OCI-LY1 (cell line): ENCODE measurements around the gene DGKG.

Experiments used
- H2AFZ ChIP-seq: fragments of 200-600 bp; sonication (generic), shearing (Covaris generic); 2 replicates; pipeline ENCODE4 v1.6.0; 2014; ENCODE audit warnings: antibody characterized with exemption, mild to moderate bottlenecking, low read length
- H3F3A ChIP-seq: fragments of 200-600 bp; sonication (generic), shearing (Covaris generic); 2 replicates; pipeline ENCODE4 v1.6.0; 2014; ENCODE audit warnings: mild to moderate bottlenecking, antibody characterized with exemption, low read length, moderate library complexity; ENCODE audit not compliant: insufficient read depth
- H3K27ac ChIP-seq: fragments of 200-600 bp; sonication (generic); 2 replicates; pipeline ENCODE4 v1.5.1; 2014; ENCODE audit warnings: low read length, mixed run types, mild to moderate bottlenecking, low read depth; ENCODE audit not compliant: poor library complexity, severe bottlenecking
- H3K27me3 ChIP-seq: fragments of 200-600 bp; sonication (generic); 2 replicates; pipeline ENCODE4 v1.6.0; 2014; ENCODE audit warnings: antibody characterized with exemption, mild to moderate bottlenecking, low read length, moderate library complexity; ENCODE audit not compliant: insufficient read depth
- H3K36me3 ChIP-seq: fragments of 200-600 bp; sonication (generic); 2 replicates; pipeline ENCODE4 v1.6.1; 2014; ENCODE audit warnings: mild to moderate bottlenecking, antibody characterized with exemption, low read length, moderate library complexity, mixed read lengths; ENCODE audit not compliant: insufficient read depth
- H3K4me1 ChIP-seq: fragments of 200-600 bp; sonication (generic); 2 replicates; pipeline ENCODE4 v1.5.1; 2014; ENCODE audit warnings: mild to moderate bottlenecking, low read length, moderate library complexity; ENCODE audit not compliant: insufficient read depth, severe bottlenecking
- H3K4me2 ChIP-seq: fragments of 200-600 bp; sonication (generic), shearing (Covaris generic); 2 replicates; pipeline ENCODE4 v1.6.1; 2014; ENCODE audit warnings: low read length
- H3K4me3 ChIP-seq: fragments of 200-600 bp; sonication (generic); 2 replicates; pipeline ENCODE4 v1.5.1; 2014; ENCODE audit warnings: low read length, low read depth, mild to moderate bottlenecking, mixed read lengths; ENCODE audit not compliant: poor library complexity, severe bottlenecking
- H3K79me2 ChIP-seq: fragments of 200-600 bp; shearing (Covaris generic); 2 replicates; pipeline ENCODE4 v1.6.1; 2016; ENCODE audit warnings: mixed run types, low read length, mixed read lengths; ENCODE audit not compliant: insufficient read depth
- H3K9ac ChIP-seq: fragments of 200-600 bp; sonication (generic), shearing (Covaris generic); 2 replicates; pipeline ENCODE4 v1.6.1; 2014; ENCODE audit warnings: mild to moderate bottlenecking, low read length, mixed read lengths
- H3K9me2 ChIP-seq: fragments of 200-600 bp; sonication (generic), shearing (Covaris generic); 2 replicates; pipeline ENCODE4 v1.6.1; 2014; ENCODE audit warnings: low read depth, mild to moderate bottlenecking, low read length, mixed read lengths
- H3K9me3 ChIP-seq: fragments of 200-600 bp; shearing (Covaris generic); 2 replicates; pipeline ENCODE4 v1.6.1; 2014; ENCODE audit warnings: low read length, mixed read lengths
- H4K20me1 ChIP-seq: fragments of 200-600 bp; sonication (generic), shearing (Covaris generic); 2 replicates; pipeline ENCODE4 v1.6.0; 2016; ENCODE audit warnings: mild to moderate bottlenecking, low read length; ENCODE audit not compliant: insufficient read depth
- EZH2 ChIP-seq: fragments of 200-600 bp; sonication (generic), shearing (Covaris generic); IDR thresholded peaks from 2 replicates; pipeline ENCODE4 v1.8.0; 2017; ENCODE audit warnings: borderline replicate concordance, mixed run types, mild to moderate bottlenecking, antibody characterized with exemption, low read length, moderate library complexity, mixed read lengths
- TF ChIP-seq, protein P1 (sequence below): fragments of 200-600 bp; sonication (generic), shearing (Covaris generic); IDR thresholded peaks from 2 replicates; pipeline ENCODE4 v1.5.1; 2017; ENCODE audit warnings: mild to moderate bottlenecking, antibody characterized with exemption, low read length, moderate library complexity, mixed read lengths

DGKG gene

GRCh38 chr3:186108106-186108940, 253.7 kb downstream of the DGKG start:
- H3K4me1 ChIP-seq = peaks cover 22% of the 10 kb centered on the region
- H3K36me3 ChIP-seq = no peaks in the 10 kb centered on the region
- H3K9ac ChIP-seq = no peak overlapping the region
- H3K9me3 ChIP-seq = no peaks in the 10 kb centered on the region
- no peaks in the 10 kb centered on the region for H3K9me2 ChIP-seq
- H3K27me3 ChIP-seq = peaks cover 18% of the 10 kb centered on the region; the same call in 1 of the 2 replicates
- H3K79me2 ChIP-seq = no peaks in the 10 kb centered on the region
- H3K4me2 ChIP-seq = peak overlapping the region; percentile 60
- H2AFZ ChIP-seq = no peak overlapping the region
- H4K20me1 ChIP-seq = no peaks in the 10 kb centered on the region
- peak overlapping the region; percentile 55 for H3K4me3 ChIP-seq
- H3K27ac ChIP-seq = no peak overlapping the region
- no peak for TF ChIP-seq EZH2
- no peaks in the 10 kb centered on the region for H3F3A ChIP-seq

- Histone ChIP-seq H3K27me3 (peaks cover 19% of the 10 kb centered on the region; the same call in 1 of the 2 replicates), H4K20me1 (no peaks in the 10 kb centered on the region), H3F3A (no peaks in the 10 kb centered on the region), H3K9ac (no peak overlapping the region), H3K9me3 (no peaks in the 10 kb centered on the region), H3K36me3 (no peaks in the 10 kb centered on the region), H2AFZ (no peak overlapping the region), H3K4me2 (peak overlapping the region; percentile 60), H3K4me1 (peaks cover 22% of the 10 kb centered on the region), H3K79me2 (no peaks in the 10 kb centered on the region), H3K4me3 (peak overlapping the region; percentile 55), H3K9me2 (no peaks in the 10 kb centered on the region), H3K27ac (no peak overlapping the region)
- TF ChIP-seq, protein P1, sequence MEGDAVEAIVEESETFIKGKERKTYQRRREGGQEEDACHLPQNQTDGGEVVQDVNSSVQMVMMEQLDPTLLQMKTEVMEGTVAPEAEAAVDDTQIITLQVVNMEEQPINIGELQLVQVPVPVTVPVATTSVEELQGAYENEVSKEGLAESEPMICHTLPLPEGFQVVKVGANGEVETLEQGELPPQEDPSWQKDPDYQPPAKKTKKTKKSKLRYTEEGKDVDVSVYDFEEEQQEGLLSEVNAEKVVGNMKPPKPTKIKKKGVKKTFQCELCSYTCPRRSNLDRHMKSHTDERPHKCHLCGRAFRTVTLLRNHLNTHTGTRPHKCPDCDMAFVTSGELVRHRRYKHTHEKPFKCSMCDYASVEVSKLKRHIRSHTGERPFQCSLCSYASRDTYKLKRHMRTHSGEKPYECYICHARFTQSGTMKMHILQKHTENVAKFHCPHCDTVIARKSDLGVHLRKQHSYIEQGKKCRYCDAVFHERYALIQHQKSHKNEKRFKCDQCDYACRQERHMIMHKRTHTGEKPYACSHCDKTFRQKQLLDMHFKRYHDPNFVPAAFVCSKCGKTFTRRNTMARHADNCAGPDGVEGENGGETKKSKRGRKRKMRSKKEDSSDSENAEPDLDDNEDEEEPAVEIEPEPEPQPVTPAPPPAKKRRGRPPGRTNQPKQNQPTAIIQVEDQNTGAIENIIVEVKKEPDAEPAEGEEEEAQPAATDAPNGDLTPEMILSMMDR = no peak
- TF ChIP-seq EZH2 = no peak
Observed at GRCh38 chr3:186107215-186108105, 254.6 kb downstream of the DGKG start.

- no peak overlapping the region for H3K4me2 ChIP-seq
- H3K27ac ChIP-seq = no peak overlapping the region
Observed at GRCh38 chr3:186105543-186105942, 256.5 kb downstream of the DGKG start.

More at GRCh38 chr3:186105543-186105942, 256.5 kb downstream of the DGKG start:
- Histone ChIP-seq H3K9ac (no peak overlapping the region), H3K9me2 (no peaks in the 10 kb centered on the region), H3K79me2 (no peaks in the 10 kb centered on the region), H3K4me3 (no peak overlapping the region), H3K9me3 (no peaks in the 10 kb centered on the region), H3K4me1 (peaks cover 22% of the 10 kb centered on the region), H3K27me3 (peaks cover 18% of the 10 kb centered on the region; the same call in 1 of the 2 replicates), H2AFZ (no peak overlapping the region), H4K20me1 (no peaks in the 10 kb centered on the region), H3F3A (no peaks in the 10 kb centered on the region), H3K36me3 (no peaks in the 10 kb centered on the region)
- TF ChIP-seq, protein P1 = no peak
- no peak for TF ChIP-seq EZH2
